NT2/D1 (cell line): ENCODE measurements around the gene VAV2.

Experiments used
- YY1 ChIP-seq: IDR thresholded peaks from 2 replicates; pipeline ENCODE4 v1.6.1; 2011; ENCODE audit not compliant: insufficient read length, insufficient read depth
- ZNF274 ChIP-seq: IDR thresholded peaks from 2 replicates; pipeline ENCODE4 v1.6.1; 2011; ENCODE audit warnings: mild to moderate bottlenecking, low read depth, low read length

DNA sequence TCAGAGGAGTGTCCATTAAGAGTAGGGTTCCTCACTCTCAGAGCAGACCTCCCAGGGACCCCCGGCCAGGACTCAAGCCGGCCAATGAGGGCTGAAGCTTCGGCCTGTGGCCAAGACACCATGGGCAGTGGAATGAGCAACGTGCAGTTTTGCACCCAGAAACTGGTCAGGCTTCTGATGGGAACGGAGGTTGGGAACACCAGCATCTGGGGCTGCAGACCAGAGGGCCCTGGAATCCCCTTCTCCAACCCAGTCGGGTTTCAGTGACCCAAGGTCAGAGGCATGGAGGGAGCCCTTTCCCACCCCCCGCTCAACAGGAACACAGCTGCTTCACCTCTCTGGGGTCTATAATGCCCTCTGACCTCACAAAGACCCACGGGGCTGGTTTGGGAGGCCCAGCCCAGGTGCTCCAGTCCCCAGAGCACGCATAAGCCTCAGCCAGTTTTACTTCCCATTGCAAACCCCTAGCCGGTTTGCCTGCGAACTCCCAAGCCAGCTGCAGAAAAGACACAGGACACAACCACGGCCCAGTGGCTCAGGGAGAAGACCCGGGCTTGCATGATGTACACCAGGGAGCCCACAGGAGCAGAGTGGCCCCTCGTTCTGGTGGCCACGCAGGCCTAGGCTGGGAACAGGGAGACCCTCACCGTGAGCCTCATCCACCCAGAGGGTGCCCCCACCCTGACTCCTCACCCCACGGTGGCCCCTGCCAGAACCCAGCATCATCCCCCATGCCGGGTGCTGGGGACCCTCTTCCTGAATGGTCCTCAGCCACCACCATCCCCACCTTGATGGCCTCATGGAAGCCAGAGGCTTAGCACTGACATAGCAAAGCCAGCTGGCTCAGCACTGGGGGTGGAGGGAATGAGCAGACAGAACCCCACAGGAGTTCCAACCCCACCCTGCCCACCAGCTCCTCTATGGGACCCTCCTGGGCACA is 30.6 kb downstream of the VAV2 start:
- TF ChIP-seq ZNF274 (no peak), YY1 (no peak)
